HG02938 (cell line): Measurements from ENCODE around the gene COL13A1.

ENCODE experiments used
- ATAC-seq: cut with Tn5 transposase; IDR thresholded peaks from one replicate; pipeline ENCODE4 v1.9.1; 2021; ENCODE audit warnings: mild to moderate bottlenecking, moderate library complexity; ENCODE audit not compliant: unreplicated experiment

Gene COL13A1

GRCh38 chr10:69902835-69903535 is 101.3 kb downstream of the COL13A1 start:
- no peak for ATAC-seq

- ATAC-seq, result no peak
These were observed 102.8 kb downstream of the COL13A1 start for GRCh38 chr10:69904533-69904932.

GRCh38 chr10:69906425-69906824 is 104.7 kb downstream of the COL13A1 start:
- ATAC-seq, result no peak

- ATAC-seq, result no peak
These were observed 105.8 kb downstream of the COL13A1 start for GRCh38 chr10:69907517-69907916.

- no peak for ATAC-seq
These were observed 106.4 kb downstream of the COL13A1 start for GRCh38 chr10:69908124-69908523.

- ATAC-seq, result no peak
These were observed 108.9 kb downstream of the COL13A1 start for GRCh38 chr10:69910561-69910960.

GRCh38 chr10:69911613-69912528 is 110.2 kb downstream of the COL13A1 start:
- ATAC-seq, result no peak

GRCh38 chr10:69912589-69912988 is 110.9 kb downstream of the COL13A1 start:
- no peak for ATAC-seq

GRCh38 chr10:69913606-69914382 is 112.1 kb downstream of the COL13A1 start:
- no peak for ATAC-seq

GRCh38 chr10:69914398-69915214 is 112.9 kb downstream of the COL13A1 start:
- ATAC-seq, result no peak

- no peak for ATAC-seq
These were observed 113.5 kb downstream of the COL13A1 start for GRCh38 chr10:69915215-69915560.

GRCh38 chr10:69916118-69916517 is 114.4 kb downstream of the COL13A1 start:
- no peak for ATAC-seq

- ATAC-seq, result no peak
These were observed 116.3 kb downstream of the COL13A1 start for GRCh38 chr10:69918036-69918435.

GRCh38 chr10:69919250-69919649 is 117.5 kb downstream of the COL13A1 start:
- ATAC-seq, result no peak

GRCh38 chr10:69925111-69925510 is 123.4 kb downstream of the COL13A1 start:
- ATAC-seq, result no peak

- no peak for ATAC-seq
These were observed 126.6 kb downstream of the COL13A1 start for GRCh38 chr10:69928339-69928738.

- ATAC-seq, result no peak
These were observed 127.9 kb downstream of the COL13A1 start for GRCh38 chr10:69929575-69929974.

- no peak for ATAC-seq
These were observed 133.1 kb downstream of the COL13A1 start for GRCh38 chr10:69934768-69935167.

GRCh38 chr10:69936091-69936490 is 134.4 kb downstream of the COL13A1 start:
- no peak for ATAC-seq

- ATAC-seq, result no peak
These were observed 136.9 kb downstream of the COL13A1 start for GRCh38 chr10:69938541-69938991.
